ENCODE measurements around the gene NR2F1.
"Not testable (repeated sequence)": the region's sequence is repeated elsewhere in the genome, so short reads cannot be mapped to it uniquely, and the experiment has no call there.

The NR2F1 gene
- 0 reads per million in 4 donors for total RNA-seq

DNA sequence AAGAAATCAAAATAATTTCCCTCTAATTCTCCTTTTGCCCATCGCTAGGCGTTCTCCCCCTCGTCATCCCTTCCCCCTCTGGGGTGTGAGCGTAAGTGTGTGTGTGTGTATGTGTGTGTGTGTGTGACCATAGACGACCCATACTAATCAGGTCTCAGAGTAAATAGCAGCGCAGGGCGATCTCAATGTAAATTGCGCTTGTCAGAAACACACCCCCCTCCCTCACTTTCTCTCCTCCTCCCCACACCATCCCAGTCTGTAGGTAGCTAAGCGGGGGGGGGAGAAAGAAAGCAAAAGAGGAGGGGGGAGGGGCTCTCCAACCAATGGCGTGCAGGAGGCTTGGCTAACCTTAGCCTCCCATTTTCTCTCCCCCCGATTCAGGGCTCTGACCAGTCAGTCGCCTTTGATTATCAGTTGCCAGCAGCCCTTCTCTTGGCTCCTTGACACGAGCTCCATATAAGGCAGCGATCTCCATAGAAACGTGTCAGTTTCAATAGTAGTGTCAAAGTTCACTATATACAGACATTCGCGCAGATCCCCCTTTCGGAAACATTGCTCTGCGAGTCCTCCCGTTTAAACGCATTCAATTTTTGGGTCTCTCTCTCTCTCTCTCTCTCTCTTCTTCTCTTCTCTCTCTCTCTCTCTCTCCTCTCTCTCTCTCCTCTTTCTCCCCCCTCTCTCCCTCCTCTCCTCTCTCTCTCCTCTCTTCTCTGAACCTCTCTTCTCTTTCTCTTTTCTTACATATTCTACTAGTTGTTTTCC lies at the start of gene NR2F1:
Gene NR2F1, plus strand, starts transcription at position 546 of the 762 bp plus-strand sequence. CDS start 1,802 bp downstream, outside the sequence.
- DNase-seq: no peak

DNA sequence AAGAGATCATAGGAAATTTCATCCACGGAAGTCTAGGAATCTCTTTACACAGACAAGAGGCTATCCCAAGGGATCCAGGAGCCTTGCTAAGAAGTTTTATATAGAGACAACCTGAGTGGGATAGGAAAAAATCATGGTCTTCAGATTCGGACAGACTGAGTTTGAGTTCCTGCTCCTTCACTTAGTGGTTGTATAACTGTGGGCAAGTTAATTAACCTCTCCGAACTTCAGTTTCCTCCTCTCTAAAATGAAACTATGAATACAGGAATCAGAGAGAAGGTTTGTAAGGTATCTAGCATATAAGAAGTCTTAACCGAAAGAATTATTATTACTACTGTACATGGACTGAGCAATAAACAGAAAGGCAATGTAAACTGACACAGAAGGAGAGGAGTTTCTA lies 37.1 kb upstream of the NR2F1 start:
- no peak for DNase-seq

DNA sequence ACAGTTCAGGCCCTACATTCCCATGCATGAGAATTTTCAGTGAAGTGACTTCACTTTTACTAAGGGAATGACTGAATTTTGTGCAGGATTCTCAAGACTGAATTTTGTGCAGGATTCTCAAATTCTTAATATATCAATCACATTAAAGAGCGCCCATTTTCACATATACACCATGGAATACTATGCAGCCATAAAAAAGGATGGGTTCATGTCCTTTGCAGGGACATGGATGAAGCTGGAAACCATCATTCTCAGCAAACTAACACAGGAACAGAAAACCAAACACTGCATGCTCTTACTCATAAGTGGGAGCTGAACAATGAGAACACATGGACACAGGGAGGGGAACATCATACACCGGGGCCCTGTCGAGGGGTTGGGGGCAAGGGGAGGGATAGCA lies 33.4 kb upstream of the NR2F1 start:
- DNase-seq: not testable (repeated sequence)

DNA sequence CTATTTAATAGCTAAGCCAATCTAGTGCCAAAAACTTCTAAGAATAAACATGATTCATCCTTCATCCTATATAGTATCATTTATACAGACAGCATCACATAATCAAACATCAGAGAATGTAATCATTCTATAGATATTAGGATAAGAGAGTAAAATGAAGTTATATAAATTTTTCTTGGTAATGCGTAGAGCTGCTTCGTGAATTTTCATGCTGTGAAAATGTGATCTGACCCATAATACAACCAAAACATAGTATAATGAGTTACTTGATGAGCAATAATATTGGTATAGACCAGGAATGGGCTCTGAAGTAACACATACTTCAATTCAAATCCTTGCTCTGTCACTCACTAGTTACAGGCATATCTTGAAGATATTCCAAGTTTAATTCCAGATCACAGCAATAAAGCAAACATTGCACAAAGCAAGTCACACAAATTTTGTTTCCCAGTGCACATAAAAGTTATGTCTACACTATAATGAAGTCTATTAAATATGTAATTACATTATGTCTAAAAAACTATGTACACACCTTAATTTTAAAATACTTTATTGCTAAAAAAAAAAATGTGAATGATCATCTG lies 25.9 kb upstream of the NR2F1 start:
- DNase-seq: no peak

DNA sequence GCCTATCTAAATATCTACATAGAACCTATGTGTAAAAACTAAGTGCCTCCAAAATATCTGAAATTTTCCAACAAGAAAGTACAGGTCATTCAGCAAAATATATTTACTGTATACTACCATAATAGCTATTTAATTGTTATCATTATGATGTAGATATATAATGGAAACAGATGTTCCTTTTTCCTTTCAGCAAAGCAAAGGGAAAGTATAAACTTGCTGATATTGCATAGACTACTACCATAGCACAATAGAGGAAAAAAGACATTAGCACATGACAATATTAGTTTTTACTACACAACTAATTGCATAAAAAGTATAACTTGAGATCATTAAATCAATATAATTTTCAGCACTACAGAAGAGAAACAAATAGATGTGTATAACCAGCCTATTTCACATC lies 16.9 kb upstream of the NR2F1 start:
- DNase-seq: no peak

DNA sequence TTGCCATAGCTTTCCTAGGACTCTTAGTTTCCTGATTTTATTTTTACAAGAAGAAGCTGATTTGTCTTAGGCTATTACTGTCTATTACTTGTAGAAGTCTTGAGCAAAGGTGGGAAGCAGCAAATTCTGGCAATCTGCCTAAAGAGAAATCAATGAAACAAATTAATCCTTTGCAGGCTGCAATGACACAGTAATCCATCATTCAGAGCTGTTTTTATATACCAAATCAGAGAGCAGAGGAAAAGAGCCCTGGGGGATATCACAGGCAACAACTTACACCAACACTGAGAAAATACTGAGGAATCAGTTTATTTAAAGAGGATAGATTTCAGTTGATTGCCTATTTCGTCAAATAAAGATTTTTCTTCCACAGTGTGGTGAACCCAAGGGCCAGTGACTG lies 15.6 kb upstream of the NR2F1 start:
- DNase-seq: no peak

DNA sequence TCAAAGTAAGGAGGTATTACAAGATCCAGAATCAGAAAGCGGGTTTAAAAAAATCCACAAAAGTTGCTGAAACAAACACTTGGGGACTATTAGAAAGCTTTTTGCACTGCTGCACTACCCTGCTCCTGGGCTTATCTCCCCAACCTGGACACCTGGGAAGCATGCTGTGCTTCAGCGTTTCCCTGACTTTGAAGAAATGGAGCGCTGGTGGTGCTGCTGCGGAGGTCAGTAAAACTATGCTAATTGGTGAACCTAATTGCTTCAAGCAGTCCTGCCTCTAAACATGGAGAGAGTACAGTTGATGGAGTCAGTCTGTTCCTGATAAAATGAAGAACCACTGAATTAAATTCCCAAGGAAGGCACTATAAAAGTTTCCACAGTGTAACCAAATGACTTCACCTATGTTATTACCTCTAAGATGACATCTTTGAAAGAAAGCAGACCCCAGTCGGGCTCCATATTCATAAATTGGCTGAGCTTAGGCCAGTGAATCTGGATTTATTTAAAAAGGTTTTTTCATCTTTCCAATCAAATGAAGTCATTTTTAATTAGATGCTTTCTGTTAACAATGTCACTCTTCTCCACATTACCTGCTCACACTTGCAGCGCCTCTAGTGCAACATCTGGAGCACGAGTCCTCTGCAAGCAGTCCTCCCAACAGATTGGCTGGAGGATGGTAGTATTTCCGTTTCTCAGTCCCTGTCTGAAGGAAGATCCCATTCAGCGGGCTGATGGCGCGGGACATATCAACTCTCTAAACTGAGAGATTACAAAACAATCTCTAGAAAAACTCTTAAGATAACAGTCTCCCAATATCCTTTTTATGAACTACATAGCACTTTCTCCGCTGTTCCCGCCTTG lies 13.5 kb upstream of the NR2F1 start:
- no peak for DNase-seq

DNA sequence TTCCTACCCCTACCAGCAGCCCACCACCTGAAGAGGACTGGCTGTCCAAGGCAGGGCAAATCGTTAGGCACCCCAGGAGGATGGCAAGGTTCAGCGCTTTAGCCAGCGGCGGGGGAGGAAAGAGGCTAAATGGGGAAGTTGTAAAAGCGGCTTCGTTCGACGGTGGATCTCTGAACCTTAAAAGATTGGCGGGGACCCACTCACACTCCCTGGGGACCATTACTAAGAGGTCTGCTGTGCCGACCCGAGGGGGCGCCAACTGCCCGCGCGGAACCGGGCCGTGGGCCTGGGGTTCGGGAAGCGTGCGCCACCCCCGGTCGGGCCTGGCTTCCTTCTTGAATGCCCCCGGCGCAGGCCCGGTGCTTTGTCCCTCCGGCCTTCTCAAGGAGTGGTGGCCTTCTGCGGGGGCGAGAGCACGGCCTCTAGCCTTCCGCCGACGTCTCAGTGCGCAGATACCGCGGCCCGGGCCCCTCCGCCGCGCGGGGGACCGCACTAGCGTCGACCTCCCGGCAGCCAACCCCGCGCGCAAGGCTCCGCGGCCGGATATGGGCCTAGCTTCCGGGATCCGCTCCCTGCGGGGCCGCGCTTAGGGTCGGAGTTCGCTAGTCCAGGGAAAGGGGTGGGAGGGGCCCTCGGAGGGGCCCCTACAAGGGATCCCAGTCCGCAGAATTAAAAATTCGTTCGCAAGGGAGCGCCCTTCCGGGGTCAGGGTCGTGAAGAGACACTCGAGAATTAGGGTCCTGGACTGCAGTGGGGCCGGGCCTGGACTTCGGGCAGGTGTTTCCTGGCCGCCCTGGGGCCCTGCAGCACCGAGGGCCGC lies 12.5 kb upstream of the NR2F1 start:
- DNase-seq: no peak

DNA sequence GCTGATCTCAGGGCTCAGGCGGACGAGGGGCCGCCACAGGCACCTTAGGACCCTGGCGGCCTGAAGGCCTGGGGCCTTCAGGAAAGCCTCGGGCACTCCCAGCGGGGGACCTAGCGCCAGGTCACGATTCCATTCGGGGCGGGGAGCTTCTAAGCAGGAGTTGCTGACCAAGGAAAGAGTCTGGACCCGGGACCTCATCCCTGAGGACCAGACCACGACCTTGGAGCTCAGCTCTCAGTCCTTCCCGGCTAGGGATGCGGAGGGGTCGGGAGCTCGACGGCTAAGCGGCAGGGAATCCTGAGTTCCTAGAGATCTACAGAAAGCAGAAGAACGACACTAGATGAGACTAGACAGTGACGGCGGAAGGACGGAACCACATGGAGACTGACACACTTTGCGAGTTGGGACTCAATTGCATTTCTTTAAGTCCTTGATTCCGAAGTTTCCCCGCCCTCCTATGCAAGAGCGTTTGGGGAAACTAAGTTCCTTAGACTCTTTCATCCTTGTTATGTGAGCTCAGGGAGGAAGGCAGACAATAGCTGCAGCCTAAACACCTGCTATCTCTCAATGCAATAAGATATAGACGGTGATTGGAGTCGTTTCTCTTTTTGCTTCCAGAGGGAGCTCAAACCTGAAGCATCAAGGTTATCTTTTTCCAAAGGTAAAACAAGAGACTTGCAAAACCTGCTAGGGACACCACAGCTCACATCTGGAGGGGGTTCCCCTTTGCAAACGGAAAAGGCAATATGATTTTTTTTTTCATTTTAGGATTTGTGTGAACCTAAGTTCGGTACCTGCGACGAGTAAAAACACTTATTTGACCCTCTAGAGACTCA lies 11.7 kb upstream of the NR2F1 start:
- DNase-seq: no peak

DNA sequence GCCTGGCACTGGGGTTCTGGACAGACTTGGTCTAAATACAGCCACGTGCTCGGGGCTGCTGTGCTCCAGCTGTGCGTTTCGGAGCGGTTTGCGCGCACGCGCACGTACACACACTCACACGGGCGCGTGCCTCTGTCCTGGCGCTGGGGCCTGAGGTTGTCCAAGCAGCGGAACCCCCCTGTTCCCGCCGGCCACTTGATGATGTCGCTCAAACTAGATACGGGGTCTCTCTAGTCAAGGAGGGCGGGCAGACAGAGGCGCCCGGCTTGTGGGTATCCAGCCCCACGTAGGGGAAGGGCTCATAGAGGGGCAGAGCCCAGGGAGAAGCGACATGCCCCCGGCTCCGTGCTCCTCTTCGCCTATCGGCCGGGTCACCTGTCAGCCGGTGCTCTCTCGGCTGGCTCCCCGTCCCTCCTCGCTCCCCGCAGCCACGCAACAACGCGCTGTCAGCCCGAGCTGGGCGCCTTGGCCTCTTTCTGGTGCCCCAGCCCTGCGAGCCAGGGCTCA lies 10.9 kb upstream of the NR2F1 start:
- no peak for DNase-seq

DNA sequence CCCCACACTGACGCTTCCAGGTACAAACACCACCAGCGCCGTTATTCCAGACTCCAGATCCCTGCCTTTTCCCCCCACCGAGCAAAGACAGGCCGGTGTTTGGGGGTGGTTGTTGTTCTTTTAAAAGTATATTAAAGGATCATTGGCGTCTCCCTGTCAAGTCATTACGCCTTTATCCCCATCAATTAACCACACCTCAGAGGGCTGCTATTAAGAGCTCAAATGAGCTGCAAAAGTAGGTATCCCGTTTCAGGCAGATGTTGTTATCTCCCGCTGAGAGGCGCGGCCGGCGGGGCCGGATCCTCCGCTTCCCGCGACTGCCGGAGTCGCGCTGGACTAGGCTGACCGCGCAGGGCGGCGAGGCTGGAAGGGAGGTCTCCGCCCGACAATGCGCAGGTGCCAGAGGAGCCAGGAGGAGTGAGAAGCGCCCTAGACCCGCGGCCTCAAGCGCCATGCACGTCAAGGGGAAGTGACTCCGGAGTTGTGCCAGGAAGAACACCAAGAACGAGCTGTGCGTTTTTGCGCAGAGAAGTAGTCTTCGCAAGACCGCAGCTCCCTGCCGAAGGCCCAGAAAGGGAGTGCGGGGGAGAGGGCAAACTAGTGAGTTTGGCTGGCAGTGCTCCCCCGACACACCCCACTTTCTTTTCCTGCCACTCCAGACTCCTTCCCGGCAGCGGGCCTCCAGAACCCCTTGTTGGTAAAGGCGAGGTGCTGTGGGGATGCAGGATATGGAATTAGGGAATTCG lies 10.2 kb upstream of the NR2F1 start:
- DNase-seq: no peak

DNA sequence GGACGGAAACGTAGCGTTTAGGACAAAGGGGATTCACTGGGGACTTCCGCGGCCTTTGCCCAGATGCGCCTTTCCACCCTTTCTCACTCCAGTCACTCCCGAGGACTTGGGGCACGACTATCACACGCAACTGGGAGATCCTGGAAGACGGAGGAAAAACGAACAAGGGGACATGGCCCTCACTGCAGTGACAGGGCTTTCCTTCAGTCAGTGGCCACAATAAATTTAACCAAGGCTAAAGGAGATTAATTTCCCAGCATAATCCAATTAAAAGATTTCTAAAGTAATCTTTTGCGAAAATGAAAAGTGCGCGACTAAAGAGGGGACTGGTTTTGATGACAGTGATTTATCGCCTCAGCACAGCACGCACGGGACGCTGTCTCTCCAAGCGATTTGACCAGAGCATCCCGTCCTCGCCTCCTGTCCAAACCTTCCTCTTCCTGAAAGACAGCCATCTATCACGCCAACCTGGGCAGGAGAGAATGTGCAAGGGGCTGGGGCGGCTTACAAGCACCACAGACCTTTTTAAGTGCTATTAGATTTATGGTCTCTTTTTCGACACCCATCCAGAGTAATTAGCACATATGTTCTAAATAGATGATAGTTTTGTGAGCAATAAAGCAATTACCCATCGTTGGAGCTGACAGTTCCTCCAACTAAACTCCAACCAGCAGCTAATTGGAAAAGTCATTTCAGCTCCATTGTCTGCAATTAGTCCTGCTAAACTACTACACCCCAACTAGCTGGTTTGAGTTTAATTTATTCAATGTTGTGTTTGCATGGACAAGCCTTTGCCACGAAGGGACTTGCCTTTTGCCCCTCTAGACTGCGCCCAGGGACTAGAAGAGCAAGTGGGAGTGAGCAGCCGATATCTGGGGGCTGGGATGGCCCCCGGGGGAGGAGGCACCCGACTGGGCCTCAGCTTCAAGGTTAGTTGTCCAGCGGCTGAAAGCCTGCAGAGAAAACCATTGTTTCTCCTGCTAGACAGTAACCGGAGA lies 9.4 kb upstream of the NR2F1 start:
- DNase-seq: no peak

DNA sequence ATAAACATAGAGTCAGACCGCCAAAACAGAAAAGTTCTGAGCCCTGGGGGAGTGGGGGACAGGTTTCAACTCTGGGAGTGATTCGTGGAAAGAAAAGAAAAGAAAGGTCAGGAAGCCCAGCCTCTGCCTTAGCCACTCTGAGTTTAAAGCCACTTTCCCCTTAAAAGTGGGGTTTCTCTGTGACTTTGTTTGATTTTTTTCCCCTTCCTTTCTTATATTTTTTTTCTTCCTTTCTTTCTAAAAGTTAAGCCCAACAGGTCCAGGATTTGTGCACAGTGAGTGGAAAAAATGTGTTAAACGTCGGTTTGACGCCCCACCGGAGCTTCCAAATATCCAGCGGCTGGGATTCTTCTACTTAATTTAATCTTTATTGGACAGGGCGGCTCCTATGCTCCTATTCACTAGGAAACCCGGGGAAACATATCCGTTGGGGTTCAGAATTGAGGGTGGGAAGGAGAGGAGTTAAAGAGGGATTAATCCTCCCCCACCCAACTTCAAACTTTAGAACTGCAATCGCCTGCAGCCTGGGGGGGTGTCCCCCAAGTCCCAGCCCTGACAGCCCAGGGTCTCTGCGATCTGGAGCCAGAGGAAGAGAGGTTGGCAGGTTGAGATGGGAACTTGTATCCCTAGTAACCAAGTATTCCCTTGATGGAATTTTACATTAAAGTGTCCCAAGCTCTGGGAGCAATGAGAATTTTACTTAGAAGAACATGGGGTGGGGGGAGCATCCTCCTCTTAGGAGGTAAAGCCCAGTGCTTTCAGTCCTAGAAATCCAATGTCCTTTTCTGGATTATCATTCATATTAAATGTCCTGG lies 8.3 kb upstream of the NR2F1 start:
- DNase-seq: no peak

DNA sequence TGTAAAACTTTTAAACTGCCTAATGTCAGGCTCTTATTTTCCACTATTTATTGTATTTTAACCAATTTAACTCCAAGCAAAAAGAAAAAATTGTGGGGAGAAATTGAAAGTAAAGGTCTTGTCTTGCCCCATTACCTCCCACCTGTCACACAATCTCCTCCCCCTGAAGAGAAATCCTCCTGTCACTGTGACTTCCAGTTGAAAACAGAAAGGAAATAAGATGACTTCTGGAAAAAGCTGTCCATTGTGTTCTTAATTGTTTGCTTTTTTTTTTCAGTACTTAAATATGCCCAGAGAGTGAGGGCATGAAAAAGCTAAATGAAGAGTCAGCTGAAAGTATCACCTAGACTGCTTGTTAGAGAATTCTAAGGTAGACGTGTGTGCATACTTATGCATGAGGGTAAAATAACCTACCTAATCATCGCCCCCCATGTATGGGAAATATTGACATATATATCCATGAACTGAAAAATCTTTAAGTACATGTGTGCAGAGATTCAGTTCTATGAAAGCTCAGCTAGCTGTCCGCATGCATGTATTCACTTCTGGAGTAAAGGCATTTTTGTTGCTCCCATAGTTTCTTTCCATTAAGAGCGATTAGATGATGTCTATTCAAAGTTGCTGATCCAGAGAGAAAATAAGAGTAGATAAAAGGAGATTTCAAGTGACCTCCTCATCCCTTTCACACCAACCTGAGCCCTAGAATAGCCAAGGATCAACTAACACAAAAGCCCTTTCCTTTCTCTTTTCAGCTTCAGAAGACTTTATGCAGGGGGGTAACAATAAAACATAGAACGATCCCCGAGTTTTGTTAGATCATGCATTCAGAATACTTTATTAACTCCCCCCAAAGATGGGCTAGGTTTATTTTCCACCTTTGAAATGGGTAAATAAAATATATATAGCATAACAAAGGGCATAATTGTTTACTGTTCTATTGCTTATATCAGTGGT lies 7.3 kb upstream of the NR2F1 start:
- DNase-seq: no peak

DNA sequence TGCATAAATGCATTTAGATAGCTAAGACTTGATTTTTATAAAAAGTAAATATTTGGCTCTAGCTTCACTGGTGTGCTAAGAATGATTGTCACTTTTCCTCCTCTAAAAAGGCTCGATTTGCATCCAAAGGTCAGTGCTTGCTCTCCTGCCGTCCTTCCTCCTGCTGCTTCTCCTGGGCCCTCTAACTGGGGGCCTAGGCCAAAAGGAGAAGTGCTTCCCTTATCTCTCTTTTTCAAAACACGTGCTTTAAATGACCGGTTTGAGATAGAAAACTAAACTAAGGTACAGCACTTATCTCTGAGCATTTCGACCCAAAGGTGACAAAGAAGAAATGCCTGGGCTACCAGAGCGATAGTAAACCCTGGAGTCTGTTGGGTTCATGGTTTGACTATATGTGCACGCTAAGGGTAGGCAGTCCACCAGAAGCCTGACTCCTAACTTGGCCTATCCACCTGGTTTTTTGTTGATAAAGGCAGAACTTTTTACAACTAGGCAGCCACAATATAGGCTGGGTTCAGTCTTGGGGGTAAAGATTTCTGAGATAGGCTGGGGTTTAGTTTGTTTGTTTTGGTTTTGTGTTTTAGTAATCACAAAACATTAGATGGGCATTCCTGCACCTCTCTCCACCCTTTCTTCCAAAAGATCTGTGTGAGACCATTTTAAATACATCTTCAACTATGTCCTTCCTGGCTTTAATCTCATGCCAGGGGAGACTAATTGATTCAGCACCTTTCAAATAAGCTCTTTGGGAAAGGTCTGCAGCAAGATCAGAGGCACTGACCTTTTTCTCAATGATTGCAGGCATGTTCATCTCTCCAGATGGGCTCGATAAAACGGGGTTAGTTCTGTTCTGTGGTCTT lies 5.8 kb upstream of the NR2F1 start:
- no peak for DNase-seq
